Smooth muscle cell (in vitro differentiated cells): ENCODE measurements around the gene TTC19. TPM values are rescaled to one million over a fixed set of nuclear protein-coding genes. Genes with fewer than 3 reads are reported as not detected.

Experiments
- DNase-seq: peaks from one replicate; lab custom pipeline; 2025; ENCODE audit not compliant: unreplicated experiment; lab: John Stamatoyannopoulos, UW
- H2AFZ ChIP-seq: fragments of 200-600 bp; sonication (generic); 2 replicates; pipeline ENCODE4 v1.6.0; 2016; ENCODE audit warnings: antibody characterized with exemption, low read depth, mild to moderate bottlenecking
- H3F3A ChIP-seq: fragments of 200-600 bp; sonication (generic); 2 replicates; pipeline ENCODE4 v1.6.0; 2017; ENCODE audit warnings: antibody characterized with exemption, low read depth
- H3K27ac ChIP-seq: fragments of 200-600 bp; sonication (generic); 2 replicates; pipeline ENCODE4 v1.5.1; 2016; ENCODE audit warnings: low read depth, mild to moderate bottlenecking
- H3K27me3 ChIP-seq: fragments of 200-600 bp; sonication (generic); 2 replicates; pipeline ENCODE4 v1.6.1; 2016; ENCODE audit warnings: low read depth, mild to moderate bottlenecking
- H3K36me3 ChIP-seq: fragments of 200-600 bp; sonication (generic); 2 replicates; pipeline ENCODE4 v1.5.1; 2016; ENCODE audit warnings: low read depth
- H3K4me1 ChIP-seq: fragments of 200-600 bp; sonication (generic); 2 replicates; pipeline ENCODE4 v1.5.1; 2016; ENCODE audit warnings: low read depth
- H3K4me2 ChIP-seq: fragments of 200-600 bp; sonication (generic); 2 replicates; pipeline ENCODE4 v1.6.0; 2016; ENCODE audit warnings: mild to moderate bottlenecking
- H3K4me3 ChIP-seq: fragments of 200-600 bp; sonication (generic); 2 replicates; pipeline ENCODE4 v1.5.1; 2016; ENCODE audit warnings: mild to moderate bottlenecking
- H3K79me2 ChIP-seq: fragments of 200-600 bp; sonication (generic); 2 replicates; pipeline ENCODE4 v1.6.0; 2016; ENCODE audit warnings: low read depth, mild to moderate bottlenecking
- H3K9ac ChIP-seq: fragments of 200-600 bp; sonication (generic); 2 replicates; pipeline ENCODE4 v1.6.0; 2016; ENCODE audit warnings: low read depth
- H3K9me3 ChIP-seq: fragments of 200-600 bp; sonication (generic); replicated peaks from 2 replicates; pipeline ENCODE4 v1.5.1; 2016; ENCODE audit warnings: low read depth
- H4K20me1 ChIP-seq: fragments of 200-600 bp; sonication (generic); 2 replicates; pipeline ENCODE4 v1.6.0; 2016; ENCODE audit warnings: low read depth
- CTCF ChIP-seq: fragments of 200-600 bp; sonication (generic); IDR thresholded peaks from 2 replicates; pipeline ENCODE4 v1.5.1; 2017; ENCODE audit warnings: borderline replicate concordance, mild to moderate bottlenecking, antibody characterized with exemption; ENCODE audit not compliant: insufficient read depth, poor library complexity, severe bottlenecking
- WGBS: methylation state at CpG from one replicate; pipeline ENCODE4 v1.1.7; 2016; ENCODE audit warnings: low lambda C conversion rate; 5-methylcytosine and 5-hydroxymethylcytosine counted together
- polyA plus RNA-seq: library from polyadenylated mRNA; unstranded; fragments of >200 nt; fragmentation: Nextera tagmentation; extraction: Ambion mirVana; gene quantifications from 2 replicates; pipeline ENCODE4 v1.2.1, GENCODE V29; 2016
- total RNA-seq: library from RNA; depleted of rRNA; stranded (reverse); fragments of >200 nt; gene quantifications from 2 replicates; pipeline ENCODE4 v1.2.3, GENCODE V29; 2014

Gene TTC19
- total and polyA plus RNA-seq, 2 experiments from 2014 or later: 17.4 to 38.7 TPM

- H3K36me3 ChIP-seq: peaks cover 30% of the 10 kb centered on the region
- H3K9me3 ChIP-seq: no peaks in the 10 kb centered on the region
- no peak for DNase-seq
- peak overlapping the region; percentile 45 for H3K27ac ChIP-seq
- no peak overlapping the region for H3K4me3 ChIP-seq
- H4K20me1 ChIP-seq: peaks cover 4% of the 10 kb centered on the region
- no peak overlapping the region for H2AFZ ChIP-seq
- H3F3A ChIP-seq: peaks cover 4% of the 10 kb centered on the region
- H3K4me1 ChIP-seq: no peaks in the 10 kb centered on the region
- no peaks in the 10 kb centered on the region for H3K79me2 ChIP-seq
- no peaks in the 10 kb centered on the region for H3K27me3 ChIP-seq
- TF ChIP-seq CTCF: no peak
- 94% methylated on average over 2 of the region's 2 CpGs for WGBS
- no peak overlapping the region for H3K4me2 ChIP-seq
- H3K9ac ChIP-seq: no peak overlapping the region
Observed at GRCh38 chr17:16036261-16036660, 36.6 kb downstream of the TTC19 start.

GRCh38 chr17:16037636-16038035, 38.0 kb downstream of the TTC19 start:
- no peak overlapping the region for H3K4me2 ChIP-seq

GRCh38 chr17:16040710-16041251, 41.2 kb downstream of the TTC19 start:
- H3K9me3 ChIP-seq: no peaks in the 10 kb centered on the region
- H3K9ac ChIP-seq: no peak overlapping the region
- peaks cover 4% of the 10 kb centered on the region for H3F3A ChIP-seq
- H3K79me2 ChIP-seq: no peaks in the 10 kb centered on the region
- no peak for TF ChIP-seq CTCF
- peak overlapping the region; percentile 31 for H3K27ac ChIP-seq
- DNase-seq: no peak
- peaks cover 10% of the 10 kb centered on the region for H4K20me1 ChIP-seq
- H3K4me2 ChIP-seq: no peak overlapping the region
- no peak overlapping the region for H3K4me3 ChIP-seq
- peaks cover 27% of the 10 kb centered on the region for H3K36me3 ChIP-seq
- H3K4me1 ChIP-seq: no peaks in the 10 kb centered on the region
- H2AFZ ChIP-seq: no peak overlapping the region
- WGBS: 80% methylated on average over 4 of the region's 4 CpGs
- no peaks in the 10 kb centered on the region for H3K27me3 ChIP-seq

More at GRCh38 chr17:16037636-16038035, 38.0 kb downstream of the TTC19 start:
- Histone ChIP-seq H4K20me1 (peaks cover 4% of the 10 kb centered on the region), H3K4me1 (no peaks in the 10 kb centered on the region), H3K79me2 (no peaks in the 10 kb centered on the region), H3K9ac (no peak overlapping the region), H3K27ac (peak overlapping the region; percentile 45), H2AFZ (no peak overlapping the region), H3K36me3 (peaks cover 30% of the 10 kb centered on the region), H3F3A (peaks cover 4% of the 10 kb centered on the region), H3K9me3 (no peaks in the 10 kb centered on the region), H3K4me3 (no peak overlapping the region), H3K27me3 (no peaks in the 10 kb centered on the region)
- no peak for TF ChIP-seq CTCF
- no peak for DNase-seq

GRCh38 chr17:16044487-16044886, 44.9 kb downstream of the TTC19 start:
- H3K4me1 ChIP-seq: no peaks in the 10 kb centered on the region
- H3F3A ChIP-seq: no peaks in the 10 kb centered on the region
- H4K20me1 ChIP-seq: peaks cover 14% of the 10 kb centered on the region
- no peak for TF ChIP-seq CTCF
- no peak overlapping the region for H3K9ac ChIP-seq
- no peaks in the 10 kb centered on the region for H3K27me3 ChIP-seq
- 91% methylated on average over 10 of the region's 10 CpGs for WGBS
- no peak overlapping the region for H3K4me2 ChIP-seq
- H3K27ac ChIP-seq: no peak overlapping the region
- no peak overlapping the region for H3K4me3 ChIP-seq
- DNase-seq: no peak
- no peaks in the 10 kb centered on the region for H3K9me3 ChIP-seq
- H3K79me2 ChIP-seq: no peaks in the 10 kb centered on the region
- H2AFZ ChIP-seq: no peak overlapping the region
- peaks cover 26% of the 10 kb centered on the region for H3K36me3 ChIP-seq
